Activated CD8-positive, alpha-beta memory T cell treated with anti-CD3 and anti-CD28 coated beads for 1 hour (primary cell): Measurements from ENCODE around the gene RARB.

Source experiments
- DNase-seq, 2 donors: peaks; one replicate each; pipeline ENCODE4 v3.0.0-alpha.2; 2020; ENCODE audit warnings: low read depth in 1 of 2; ENCODE audit errors: extremely low read depth in 1 of 2

RARB gene

DNA sequence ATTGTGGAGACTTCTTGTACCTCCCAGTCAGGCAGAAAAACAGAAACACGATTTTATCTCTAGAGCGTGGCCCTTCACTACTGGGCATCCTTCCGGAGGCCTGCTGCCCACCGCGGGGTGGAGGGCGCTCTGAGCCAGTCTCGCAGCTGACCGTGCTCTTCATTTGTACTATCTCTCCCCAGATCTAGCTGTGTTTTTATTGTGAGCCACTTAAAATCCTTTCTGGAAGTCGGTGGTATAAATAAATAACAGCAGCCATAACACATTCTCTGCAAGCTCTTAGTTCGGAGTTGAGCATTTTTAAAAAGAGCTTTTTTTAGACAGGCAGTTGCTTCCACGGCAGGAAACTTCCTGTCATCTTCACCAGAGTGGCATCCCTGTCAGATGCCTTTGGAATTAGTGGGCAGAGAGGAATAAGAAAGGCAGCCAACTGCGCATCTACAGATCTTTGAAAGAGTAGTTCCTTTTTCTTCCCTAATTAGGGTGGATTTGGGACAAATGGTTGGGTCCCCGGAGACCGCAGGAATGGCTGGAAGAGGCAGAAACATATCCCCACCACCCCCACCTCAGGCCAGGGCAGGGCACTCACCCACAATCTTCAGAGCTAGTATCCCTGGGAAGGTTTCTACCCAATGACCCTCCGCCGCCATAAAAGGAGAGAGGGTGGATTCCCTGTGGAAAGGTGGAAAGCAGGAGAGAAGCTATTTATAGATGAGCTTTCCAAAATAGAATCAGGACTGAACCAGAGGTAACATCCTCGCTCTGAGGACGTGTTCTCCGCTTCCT lies 145.5 kb downstream of the RARB start:
- no peak for DNase-seq

- DNase-seq, result no peak
Measured at GRCh38 chr3:25574172-25574765, 146.2 kb downstream of the RARB start.

- DNase-seq, result no peak
Measured at GRCh38 chr3:25575001-25575400, 146.9 kb downstream of the RARB start.

DNA sequence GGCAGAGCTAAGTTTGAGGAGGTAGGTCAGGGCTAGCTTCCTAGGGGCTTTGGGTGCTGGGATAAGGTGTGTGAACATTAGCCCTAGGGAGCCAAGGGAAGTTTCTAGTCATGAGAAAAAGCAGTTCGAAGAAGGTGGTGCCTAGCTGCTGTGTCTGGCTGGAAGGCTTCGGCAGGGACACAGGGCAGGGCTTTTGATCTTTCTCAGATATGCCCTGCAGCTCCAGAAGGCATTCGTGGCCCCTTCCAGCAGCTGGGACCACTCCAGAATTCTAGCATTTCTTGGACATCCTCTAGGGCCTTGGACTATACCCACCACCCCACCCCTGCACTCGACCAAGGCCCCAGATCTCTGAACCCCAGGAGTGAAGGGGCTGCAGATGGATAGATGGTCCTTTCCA lies 148.1 kb downstream of the RARB start:
- DNase-seq, result no peak

GRCh38 chr3:25576831-25577454 lies 148.9 kb downstream of the RARB start:
- DNase-seq, result no peak

DNA sequence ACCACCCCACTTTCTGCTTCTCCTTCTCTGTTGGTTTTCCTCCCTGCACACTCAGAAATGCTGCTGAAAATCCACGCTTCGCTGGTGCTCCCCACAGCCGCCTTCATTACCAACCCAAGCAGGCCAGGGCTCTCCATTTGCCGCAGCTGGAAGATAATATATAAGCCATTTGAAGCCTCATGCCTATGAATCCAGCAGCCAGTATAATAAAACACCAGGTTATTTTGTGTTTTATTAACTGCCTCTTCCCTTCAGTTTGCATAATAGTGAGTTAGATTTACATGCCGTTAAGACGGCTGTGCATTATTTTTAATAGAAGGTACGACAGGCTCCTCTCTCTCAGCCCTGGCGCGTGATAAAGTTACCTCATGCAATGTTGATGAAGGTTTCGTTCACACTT lies 150.0 kb downstream of the RARB start:
- DNase-seq, result no peak

DNA sequence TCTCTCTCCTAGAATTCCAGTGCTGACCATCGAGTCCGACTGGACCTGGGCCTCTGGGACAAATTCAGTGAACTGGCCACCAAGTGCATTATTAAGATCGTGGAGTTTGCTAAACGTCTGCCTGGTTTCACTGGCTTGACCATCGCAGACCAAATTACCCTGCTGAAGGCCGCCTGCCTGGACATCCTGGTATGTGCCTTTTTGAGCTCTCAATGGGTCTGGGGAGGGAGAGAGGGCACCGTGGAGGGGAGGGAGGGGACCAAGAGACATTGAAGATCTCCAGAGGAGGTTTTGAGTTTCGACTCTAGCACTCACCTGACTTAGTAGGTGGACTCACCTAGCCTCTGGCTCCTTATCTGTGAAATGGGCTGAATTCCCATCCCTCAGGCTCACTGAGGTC lies 152.5 kb downstream of the RARB start:
- DNase-seq, result no peak

GRCh38 chr3:25581335-25581734 lies 153.3 kb downstream of the RARB start:
- no peak for DNase-seq

DNA sequence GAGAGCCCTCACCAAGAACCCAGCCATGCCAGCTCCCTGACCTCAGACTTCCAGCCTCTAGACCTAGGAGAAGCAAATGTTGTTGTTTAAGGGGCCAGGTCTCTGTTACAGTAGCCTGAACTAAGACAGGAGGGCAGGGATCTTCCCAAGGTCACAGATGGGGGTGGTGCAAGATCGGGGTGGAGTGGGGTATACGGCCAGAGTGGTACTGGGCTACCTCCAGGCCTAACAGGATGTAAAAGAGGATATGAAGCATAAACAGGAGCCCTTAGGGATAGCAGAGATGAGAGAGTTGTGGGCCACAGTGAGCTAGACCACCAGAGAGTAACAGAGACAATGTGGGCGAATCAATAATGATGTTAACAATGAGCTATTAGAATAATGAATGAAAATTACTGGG lies 153.8 kb downstream of the RARB start:
- no peak for DNase-seq

DNA sequence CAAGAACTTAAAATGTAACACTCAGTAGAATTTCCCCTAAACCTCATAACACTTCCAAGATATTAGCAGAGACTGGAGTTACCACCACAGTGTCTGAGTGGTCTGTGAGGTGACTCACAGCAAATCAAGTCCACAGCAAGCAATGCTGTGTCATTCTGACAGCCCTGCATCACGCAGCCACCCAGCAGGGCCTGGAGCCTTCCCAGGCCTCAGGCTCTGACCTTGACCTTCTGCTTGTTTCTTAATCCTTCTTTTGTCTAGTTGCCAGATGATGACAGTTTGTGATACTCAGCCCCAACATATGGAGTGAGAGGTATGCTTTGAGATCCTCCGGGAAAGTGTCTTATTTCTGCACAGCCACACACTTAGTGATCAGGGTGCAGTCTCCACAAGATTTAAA lies 154.2 kb downstream of the RARB start:
- DNase-seq, result no peak

- no peak for DNase-seq
Measured at GRCh38 chr3:25583343-25583742, 155.3 kb downstream of the RARB start.

GRCh38 chr3:25584011-25584789 lies 156.1 kb downstream of the RARB start:
- DNase-seq, result no peak

DNA sequence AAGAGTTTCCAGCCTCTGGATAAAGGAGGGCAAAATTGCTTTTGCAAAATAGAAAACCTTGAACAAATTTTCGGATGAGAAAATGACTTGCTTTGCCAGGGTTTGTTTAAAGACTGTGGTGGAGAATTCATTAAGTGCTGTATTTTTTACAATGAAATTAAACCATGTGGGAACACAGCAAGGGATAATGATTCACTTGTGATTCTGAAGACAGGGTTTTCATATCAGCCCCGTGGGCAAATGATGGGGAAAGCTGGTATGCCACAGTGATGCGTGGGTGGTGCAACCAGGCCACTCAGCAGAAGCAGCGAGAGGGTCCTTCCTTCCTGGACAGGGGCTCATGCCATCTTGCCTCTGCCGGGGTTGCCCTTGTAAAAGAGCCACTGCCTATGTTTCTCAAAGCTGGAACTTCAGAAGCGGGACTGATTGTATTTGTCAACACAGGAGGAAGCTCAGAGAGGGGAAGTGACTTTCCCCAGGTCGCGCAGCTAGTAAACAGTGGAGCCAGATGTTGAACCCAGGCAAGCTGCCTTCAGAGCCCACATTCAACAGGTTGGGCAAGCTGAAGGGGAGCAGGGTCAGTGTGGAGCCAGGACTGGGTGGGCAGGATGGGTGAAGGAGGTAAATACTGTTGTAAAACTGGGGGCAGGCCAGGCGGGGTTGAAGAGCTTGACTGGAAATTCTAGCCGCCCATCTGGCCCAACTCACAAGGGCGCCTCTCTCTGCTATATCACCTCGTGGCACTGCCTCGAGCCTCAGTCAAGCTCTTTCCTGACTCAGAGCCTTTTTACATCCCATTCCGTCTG lies 157.5 kb downstream of the RARB start:
- no peak for DNase-seq

DNA sequence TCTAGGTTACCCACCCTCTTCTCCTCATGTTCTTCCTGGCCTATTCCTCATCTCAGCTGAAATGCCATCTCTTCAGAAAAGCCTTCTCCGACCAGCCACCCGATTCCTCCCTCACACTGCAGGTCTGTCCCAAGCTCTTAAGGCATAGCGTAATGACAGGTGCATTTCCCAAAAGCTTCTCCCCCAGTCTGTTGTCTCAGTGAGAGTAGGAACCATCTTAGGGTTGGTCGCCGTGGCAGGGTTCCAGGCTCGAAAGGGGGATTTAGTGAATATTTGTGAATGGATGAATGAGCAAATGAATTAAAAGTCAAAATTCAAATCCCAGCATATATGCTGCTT lies 158.1 kb downstream of the RARB start:
- DNase-seq, result no peak

GRCh38 chr3:25586553-25586952 lies 158.5 kb downstream of the RARB start:
- DNase-seq, result no peak

GRCh38 chr3:25587094-25587493 lies 159.0 kb downstream of the RARB start:
- DNase-seq, result no peak

DNA sequence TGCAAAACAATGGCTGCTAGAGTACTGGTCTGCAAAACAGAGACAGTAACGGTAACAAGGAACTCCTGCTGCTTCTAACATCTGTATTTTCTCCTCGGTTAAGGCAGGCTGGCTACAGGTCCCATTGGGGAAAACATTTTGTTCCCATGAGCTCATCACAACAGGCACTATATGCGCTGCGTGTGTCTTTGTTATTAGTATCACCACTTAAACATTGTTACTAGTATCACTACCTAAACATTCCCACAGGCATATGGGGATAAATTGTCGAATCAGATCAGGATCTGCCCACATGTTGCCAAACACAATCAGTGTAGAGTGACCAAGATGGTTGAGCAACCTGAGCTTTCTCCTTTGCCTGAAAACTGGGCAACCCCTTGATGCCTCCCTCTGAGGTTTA lies 159.5 kb downstream of the RARB start:
- DNase-seq, result no peak

DNA sequence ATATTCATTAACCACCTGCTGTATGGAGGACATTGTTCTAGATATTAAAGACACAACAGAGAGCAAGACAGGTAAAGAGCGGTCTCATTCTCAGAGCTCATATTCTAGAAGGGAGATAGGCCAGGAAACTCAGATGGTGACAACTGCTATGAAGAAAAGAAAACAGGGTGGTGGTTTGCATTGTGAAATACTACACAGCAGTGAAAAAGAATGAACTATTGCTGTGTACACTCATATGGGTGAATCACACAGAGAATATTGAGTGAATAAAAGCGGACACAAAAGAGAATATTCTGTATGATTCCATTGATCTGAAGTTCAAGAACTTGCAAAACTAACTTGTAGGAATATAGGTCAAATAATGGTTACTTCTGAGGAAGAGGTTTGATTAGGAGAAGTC lies 159.9 kb downstream of the RARB start:
- DNase-seq, result no peak

- DNase-seq, result no peak
Measured at GRCh38 chr3:25588441-25589103, 160.5 kb downstream of the RARB start.

- no peak for DNase-seq
Measured at GRCh38 chr3:25589104-25589782, 161.2 kb downstream of the RARB start.
